PFSK-1 (cell line): ENCODE measurements around the gene SIK1.

Experiments
- FOXP2 ChIP-seq: optimal IDR thresholded peaks from 2 replicates; pipeline ENCODE3; 2011; ENCODE audit warnings: borderline replicate concordance, control low read depth, inconsistent platforms; ENCODE audit not compliant: insufficient read depth; ENCODE audit errors: extremely low read length, extremely low read depth
- POLR2AphosphoS5 ChIP-seq: IDR thresholded peaks from 2 replicates; pipeline ENCODE4 v1.6.1; 2012; ENCODE audit warnings: low read depth, mild to moderate bottlenecking, control low read depth, low read length, moderate library complexity
- SIN3A ChIP-seq: IDR thresholded peaks from 2 replicates; pipeline ENCODE4 v1.6.1; 2012; ENCODE audit warnings: mild to moderate bottlenecking, low read length, moderate library complexity, borderline replicate concordance; ENCODE audit not compliant: insufficient read depth
- TAF1 ChIP-seq: IDR thresholded peaks from 2 replicates; pipeline ENCODE4 v1.6.1; 2012; ENCODE audit warnings: low read length, control low read depth, borderline replicate concordance; ENCODE audit not compliant: insufficient read depth
- TF ChIP-seq, protein P1 (sequence below), 2 experiments: IDR thresholded peaks; 2 replicates each; pipeline versions ENCODE4 v1.6.1 to v1.8.0; 2011 to 2012; ENCODE audit warnings: low read depth in 2 of 2, low read length in 2 of 2, control low read depth in 1 of 2, inconsistent platforms in 1 of 2, mild to moderate bottlenecking in 1 of 2, moderate library complexity in 1 of 2; ENCODE audit not compliant: insufficient read depth in 1 of 2

The SIK1 gene

GRCh38 chr21:43364851-43365424 is 62.0 kb downstream of the SIK1 start:
- TF ChIP-seq, protein P1, sequence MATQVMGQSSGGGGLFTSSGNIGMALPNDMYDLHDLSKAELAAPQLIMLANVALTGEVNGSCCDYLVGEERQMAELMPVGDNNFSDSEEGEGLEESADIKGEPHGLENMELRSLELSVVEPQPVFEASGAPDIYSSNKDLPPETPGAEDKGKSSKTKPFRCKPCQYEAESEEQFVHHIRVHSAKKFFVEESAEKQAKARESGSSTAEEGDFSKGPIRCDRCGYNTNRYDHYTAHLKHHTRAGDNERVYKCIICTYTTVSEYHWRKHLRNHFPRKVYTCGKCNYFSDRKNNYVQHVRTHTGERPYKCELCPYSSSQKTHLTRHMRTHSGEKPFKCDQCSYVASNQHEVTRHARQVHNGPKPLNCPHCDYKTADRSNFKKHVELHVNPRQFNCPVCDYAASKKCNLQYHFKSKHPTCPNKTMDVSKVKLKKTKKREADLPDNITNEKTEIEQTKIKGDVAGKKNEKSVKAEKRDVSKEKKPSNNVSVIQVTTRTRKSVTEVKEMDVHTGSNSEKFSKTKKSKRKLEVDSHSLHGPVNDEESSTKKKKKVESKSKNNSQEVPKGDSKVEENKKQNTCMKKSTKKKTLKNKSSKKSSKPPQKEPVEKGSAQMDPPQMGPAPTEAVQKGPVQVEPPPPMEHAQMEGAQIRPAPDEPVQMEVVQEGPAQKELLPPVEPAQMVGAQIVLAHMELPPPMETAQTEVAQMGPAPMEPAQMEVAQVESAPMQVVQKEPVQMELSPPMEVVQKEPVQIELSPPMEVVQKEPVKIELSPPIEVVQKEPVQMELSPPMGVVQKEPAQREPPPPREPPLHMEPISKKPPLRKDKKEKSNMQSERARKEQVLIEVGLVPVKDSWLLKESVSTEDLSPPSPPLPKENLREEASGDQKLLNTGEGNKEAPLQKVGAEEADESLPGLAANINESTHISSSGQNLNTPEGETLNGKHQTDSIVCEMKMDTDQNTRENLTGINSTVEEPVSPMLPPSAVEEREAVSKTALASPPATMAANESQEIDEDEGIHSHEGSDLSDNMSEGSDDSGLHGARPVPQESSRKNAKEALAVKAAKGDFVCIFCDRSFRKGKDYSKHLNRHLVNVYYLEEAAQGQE (IDR thresholded peaks at IDR 0.05; ENCODE audit: insufficient read depth in 1 of 2, low read depth in 2 of 2, low read length in 2 of 2), result no peak
- TF ChIP-seq FOXP2, result no peak
- no peak for TF ChIP-seq TAF1
- TF ChIP-seq POLR2AphosphoS5, result no peak
- no peak for TF ChIP-seq SIN3A
